Measurements from ENCODE around the gene UNK.
"Not testable (repeated sequence)": the region's sequence is repeated elsewhere in the genome, so short reads cannot be mapped to it uniquely, and the experiment has no call there.

The UNK gene

GRCh38 chr17:75774471-75774990 is 10.1 kb upstream of the UNK start:
- peak in 1 of 3 donors; percentile 23 for DNase-seq

DNA sequence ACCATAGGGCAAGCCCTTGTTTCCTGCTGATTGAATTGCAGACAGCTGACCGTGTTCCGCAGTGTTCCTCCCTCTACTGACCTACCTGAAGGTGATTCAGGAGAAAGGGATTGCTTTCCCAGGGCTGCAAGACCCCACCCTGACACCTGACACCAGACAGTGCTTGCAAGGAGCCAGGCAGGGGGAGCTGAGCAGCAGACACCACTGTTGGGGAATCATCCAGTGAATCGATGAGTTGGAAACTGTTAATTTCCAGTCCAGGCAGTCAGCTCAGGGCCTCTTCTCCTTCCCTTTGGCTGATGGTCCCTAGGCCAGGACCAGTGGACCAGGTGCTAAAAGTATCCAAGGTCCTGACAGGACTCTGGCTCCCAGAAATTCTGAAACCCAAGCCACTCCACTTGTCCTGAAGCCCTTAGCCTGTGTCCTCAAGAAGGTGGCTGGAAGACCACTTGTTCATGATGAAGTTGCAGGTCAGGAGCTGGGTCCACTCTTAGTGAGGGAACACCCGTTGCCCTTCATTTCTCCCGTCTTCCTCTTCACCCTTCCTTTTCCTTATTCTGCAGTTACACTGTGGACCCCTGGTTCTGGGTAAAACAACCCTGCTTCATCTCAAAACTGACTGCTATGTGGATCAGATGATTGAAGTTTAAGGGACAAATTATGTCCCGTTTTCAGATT is 9.5 kb upstream of the UNK start:
- peak; percentile 28 to 50 (median 44) for DNase-seq

- peak; percentile 70 to 76 (median 74) for DNase-seq
These were observed 8.0 kb upstream of the UNK start for GRCh38 chr17:75776386-75777295.

- DNase-seq: no peak
These were observed 7.2 kb upstream of the UNK start for GRCh38 chr17:75777296-75777922.

DNA sequence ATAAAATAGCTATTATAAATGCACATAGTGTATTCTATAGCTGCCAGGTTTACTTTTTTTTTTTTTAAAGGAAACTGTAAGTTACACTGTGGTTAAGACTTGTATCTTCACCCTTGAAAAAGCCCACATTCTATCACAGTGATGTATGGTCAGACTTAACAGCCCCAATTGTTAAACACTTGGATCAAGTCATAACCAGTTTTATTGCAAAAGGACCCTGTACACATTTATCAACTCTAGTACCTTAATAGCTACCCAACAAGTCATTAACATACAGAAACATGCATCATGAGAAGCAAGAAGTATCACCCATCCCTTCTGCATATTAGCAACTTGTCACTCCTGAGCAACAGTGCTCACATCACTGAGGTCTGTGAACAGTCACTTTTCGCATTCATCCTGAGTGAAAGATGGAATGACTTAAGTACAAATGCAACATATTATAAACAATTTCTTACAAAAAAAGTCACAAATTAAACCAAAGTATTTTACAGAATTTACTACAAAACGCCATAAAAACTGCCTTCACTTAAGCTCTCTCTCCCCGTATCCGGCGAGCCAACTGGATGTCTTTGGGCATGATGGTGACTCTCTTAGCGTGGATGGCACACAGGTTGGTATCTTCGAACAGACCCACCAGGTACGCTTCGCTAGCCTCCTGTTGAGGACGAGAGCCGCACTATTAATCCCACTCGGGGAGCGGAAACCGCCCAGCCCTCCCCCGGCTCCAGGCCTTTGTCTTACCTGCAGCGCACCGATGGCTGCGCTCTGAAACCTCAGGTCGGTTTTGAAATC is 6.3 kb upstream of the UNK start:
- not testable (repeated sequence) for DNase-seq

- DNase-seq: no peak
These were observed 5.8 kb upstream of the UNK start for GRCh38 chr17:75778861-75779249.

DNA sequence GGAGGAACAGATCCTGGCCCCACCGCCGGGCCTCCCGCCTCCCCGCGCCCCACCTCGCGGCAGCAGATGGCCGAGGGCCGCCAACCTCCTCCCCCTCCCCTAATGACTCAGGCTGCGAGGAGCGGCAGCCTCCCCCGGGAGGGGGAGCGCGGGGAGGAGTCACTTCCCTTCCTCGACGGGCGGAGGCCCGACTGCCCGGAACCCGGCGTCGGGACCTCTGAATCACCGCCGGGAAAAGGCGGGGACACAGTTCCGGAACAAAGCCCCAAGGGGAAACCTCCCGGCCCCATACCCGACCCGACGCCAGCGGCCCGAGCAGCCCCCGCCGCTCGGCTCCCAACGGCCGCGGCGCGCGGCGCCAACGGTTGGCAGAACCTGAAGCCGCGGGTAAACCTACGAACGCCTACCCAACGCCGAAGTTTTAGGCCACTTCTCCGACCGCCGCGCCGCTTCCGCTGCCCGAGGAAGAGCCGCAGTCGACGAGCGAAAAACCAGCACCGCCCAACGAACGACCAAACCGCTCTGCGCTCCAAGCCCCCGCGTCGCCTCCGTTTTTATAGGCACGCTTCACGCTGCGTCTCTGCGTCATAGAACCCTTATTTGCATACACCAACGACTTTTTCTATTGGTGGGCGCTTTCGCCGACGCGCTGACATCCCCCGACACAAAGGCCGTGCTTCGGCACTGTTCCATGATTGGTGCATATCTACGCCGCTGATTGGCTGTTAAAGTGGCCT is 5.2 kb upstream of the UNK start:
- DNase-seq: peak; percentile 98 to 100 (median 99)

DNA sequence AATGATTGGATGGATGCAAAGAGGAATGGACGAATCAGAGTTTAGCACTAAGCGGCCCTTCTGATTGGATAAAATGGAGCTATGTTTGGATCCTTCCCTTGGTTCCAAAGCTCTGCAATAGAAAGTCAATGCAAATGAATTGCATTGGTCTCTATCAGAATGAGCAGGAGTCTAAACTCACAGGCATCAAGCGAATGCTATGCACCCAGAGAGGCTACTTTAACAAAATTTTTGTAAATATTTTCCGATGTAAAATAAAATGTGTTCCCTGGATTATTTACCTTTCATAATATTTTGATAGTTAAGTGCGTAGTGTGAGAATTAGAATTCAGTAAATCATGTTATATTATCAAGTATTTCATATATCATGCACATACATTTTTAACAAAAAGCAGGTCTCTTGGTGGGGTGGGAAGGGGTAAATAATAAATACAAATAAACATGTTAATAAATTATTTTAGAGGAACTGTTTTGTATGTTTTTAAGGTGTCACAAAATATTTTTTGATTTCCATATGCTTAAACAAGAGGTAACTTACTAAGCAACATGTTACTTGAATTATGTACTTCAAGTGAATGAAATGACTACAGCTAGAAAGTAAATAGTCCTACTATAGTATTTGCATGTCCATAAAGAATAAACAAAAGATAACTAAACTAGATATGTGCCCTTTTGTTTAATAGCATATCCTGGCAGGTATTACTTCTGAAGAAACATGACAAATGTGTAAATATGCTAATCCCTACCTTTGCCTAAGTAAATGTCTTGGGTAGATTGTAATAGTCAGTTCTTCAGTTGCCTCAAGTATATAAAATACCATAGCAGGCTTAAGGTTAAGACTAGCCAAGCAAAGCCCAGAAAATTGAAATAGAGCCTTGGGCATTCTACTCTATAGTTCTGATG is 4.4 kb upstream of the UNK start:
- no peak for DNase-seq

GRCh38 chr17:75783069-75783783 is 1.4 kb upstream of the UNK start:
- peak; percentile 84 to 98 (median 96) for DNase-seq

DNA sequence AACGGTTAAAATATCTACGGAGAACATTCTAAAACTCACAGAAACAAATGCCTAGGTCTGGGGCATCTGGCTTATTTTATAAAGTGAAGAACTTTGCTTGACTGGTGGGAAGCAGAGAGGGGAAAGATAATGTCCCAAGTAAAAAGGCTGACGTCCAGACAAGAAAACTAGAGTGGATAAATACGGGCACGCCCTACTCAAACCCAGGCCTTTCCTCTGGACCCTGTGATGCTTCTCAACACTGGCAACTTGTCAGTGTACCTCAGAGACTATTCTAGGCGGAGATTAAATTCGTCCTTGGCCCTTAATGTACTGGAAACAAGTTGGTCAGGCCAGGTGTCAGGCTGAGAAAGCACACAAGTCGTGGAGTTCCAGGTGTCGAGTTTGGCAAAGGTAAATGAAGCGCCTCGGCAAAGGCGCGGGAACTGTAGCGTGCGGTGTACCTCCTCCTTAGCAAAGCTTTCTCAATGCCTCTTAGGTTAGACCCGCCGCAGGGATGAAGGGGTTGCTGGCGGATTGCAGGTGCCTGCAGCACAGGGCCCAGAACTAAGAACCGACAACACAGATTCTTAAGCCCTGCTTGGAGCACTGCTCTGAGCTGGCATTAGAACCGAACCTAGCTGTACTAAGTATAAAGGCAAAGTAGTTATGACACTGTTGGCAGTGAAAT is 668 bp upstream of the UNK start:
- DNase-seq: no peak

- peak; percentile 92 to 96 (median 94) for DNase-seq
These were observed 647 bp downstream of the UNK start for GRCh38 chr17:75785016-75785890.

- DNase-seq: no peak
These were observed 6.6 kb downstream of the UNK start for GRCh38 chr17:75791254-75791653.

- DNase-seq: no peak
These were observed 8.9 kb downstream of the UNK start for GRCh38 chr17:75793460-75793859.

DNA sequence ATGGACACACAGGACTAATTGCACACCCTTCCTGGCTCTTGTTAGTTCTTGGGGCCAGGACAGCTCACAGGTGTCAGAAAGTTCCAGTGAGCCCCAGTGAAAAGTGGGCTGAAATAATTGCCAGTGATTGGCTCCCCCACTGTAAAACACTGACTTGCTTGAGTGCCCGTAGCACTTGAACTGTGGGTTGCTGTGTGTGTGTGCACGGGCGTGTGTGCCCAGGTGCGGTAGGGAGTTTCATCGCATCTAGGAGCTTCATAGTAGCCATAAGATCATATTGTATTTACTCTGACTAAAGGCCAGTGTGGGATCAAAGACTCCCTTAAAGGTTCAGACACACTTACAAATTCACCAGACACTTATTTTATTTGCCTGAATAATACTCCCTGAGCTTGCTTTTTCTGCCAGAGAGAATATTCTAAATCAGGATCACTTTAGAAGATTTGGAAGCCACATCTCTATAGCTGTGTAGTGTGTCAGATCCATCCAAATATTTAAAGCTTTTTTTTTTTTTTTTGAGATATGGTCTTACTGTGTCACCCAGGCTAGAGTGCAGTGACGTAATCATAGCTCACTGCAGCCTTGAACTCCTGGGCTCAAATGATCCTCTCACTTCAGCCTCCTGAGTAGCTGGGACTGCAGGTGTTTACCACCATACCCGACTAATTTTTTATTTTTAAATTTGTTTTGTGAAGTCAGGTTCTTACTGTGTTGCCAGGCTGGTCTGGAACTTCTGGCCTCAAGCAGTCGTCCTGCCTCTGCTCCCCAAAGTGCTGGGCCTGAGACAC is 11.4 kb downstream of the UNK start:
- DNase-seq: no peak

GRCh38 chr17:75799402-75799801 is 14.8 kb downstream of the UNK start:
- DNase-seq: no peak

DNA sequence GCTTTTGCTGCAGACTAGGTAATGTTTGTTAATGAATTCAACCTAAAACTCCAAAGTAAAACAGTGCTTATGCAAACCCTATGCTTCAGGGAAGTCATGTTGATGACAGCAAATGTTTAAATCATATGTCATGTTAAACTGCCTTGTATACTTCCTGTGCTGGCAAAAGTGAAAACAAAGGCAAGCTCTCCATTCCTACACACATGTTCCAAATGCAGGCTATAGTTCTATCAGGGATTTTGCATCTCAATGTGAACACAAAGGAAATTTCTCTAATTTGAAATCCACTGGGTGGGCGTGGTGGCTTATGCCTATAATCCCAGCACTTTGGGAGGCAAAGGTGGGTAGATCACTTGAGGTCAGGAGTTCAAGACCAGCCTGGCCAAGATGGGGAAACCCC is 19.3 kb downstream of the UNK start:
- no peak for DNase-seq

GRCh38 chr17:75806822-75807500 is 22.4 kb downstream of the UNK start:
- no peak for DNase-seq
